IPS DF 19.7 (cell line): ENCODE results near the gene CMTM8.

Source experiments
- DNase-seq: peaks from one replicate; pipeline ENCODE4 v3.0.0-alpha.2; 2013; ENCODE audit warnings: low read depth, low spot score

Gene CMTM8

GRCh38 chr3:32406486-32407408 is 168.3 kb downstream of the CMTM8 start:
- DNase-seq: no peak

- no peak for DNase-seq
Measured at GRCh38 chr3:32410367-32411246, 172.1 kb downstream of the CMTM8 start.

GRCh38 chr3:32411442-32411841 is 173.0 kb downstream of the CMTM8 start:
- no peak for DNase-seq

- DNase-seq: no peak
Measured at GRCh38 chr3:32412887-32413286, 174.4 kb downstream of the CMTM8 start.

- no peak for DNase-seq
Measured at GRCh38 chr3:32413845-32414521, 175.5 kb downstream of the CMTM8 start.

GRCh38 chr3:32414522-32415202 is 176.2 kb downstream of the CMTM8 start:
- DNase-seq: no peak

GRCh38 chr3:32419742-32420125 is 181.3 kb downstream of the CMTM8 start:
- no peak for DNase-seq
